H1 (cell line): ENCODE measurements around the gene HIGD1B. TPM values are rescaled to one million over a fixed set of nuclear protein-coding genes. Genes with fewer than 3 reads are reported as not detected.

ENCODE experiments used
- CTCF ChIA-PET: fragments of 300-600 bp; sonication (Branson Sonifier 250); formaldehyde crosslinking; loops from one replicate; lab custom pipeline; 2021; ENCODE audit not compliant: partially characterized antibody; lab: Charles Lee
- POLR2A ChIA-PET: fragments of 300-600 bp; sonication (Branson Sonifier 250); formaldehyde crosslinking; loops from one replicate; lab custom pipeline; 2021; ENCODE audit warnings: inconsistent platforms; ENCODE audit not compliant: partially characterized antibody; lab: Charles Lee
- DNase-seq, 2 experiments: peaks; one replicate each; pipeline versions ENCODE4 v3.0.0 to v3.0.0-alpha.2; 2010 to 2022; ENCODE audit warnings: low spot score in 2 of 2, low read depth in 1 of 2, mixed read lengths in 1 of 2
- FAIRE-seq: peaks from 2 replicates; lab custom pipeline; 2011; peaks lifted over from hg19 to GRCh38; lab: Jason Lieb, UNC
- H2AFZ ChIP-seq: 2 replicates; pipeline ENCODE4 v1.8.1; 2012; ENCODE audit warnings: low read length, inconsistent platforms
- H2AK5ac ChIP-seq: 2 replicates; pipeline ENCODE4 v1.6.1; 2013; ENCODE audit warnings: low read depth, low read length
- H2BK120ac ChIP-seq: replicated peaks from 2 replicates; pipeline ENCODE3; 2013; ENCODE audit warnings: low read depth, low read length, inconsistent platforms
- H2BK12ac ChIP-seq: 2 replicates; pipeline ENCODE4 v1.6.1; 2013; ENCODE audit warnings: low read depth, low read length
- H2BK15ac ChIP-seq: 2 replicates; pipeline ENCODE4 v1.6.1; 2013; ENCODE audit warnings: low read length
- H2BK20ac ChIP-seq: 2 replicates; pipeline ENCODE4 v1.6.1; 2013; ENCODE audit warnings: low read length
- H2BK5ac ChIP-seq: 2 replicates; pipeline ENCODE4 v1.6.1; 2013; ENCODE audit warnings: low read depth, low read length
- H3K14ac ChIP-seq: 2 replicates; pipeline ENCODE4 v1.6.1; 2013; ENCODE audit warnings: inconsistent platforms; ENCODE audit not compliant: insufficient read length
- H3K18ac ChIP-seq: 2 replicates; pipeline ENCODE4 v1.6.1; 2013; ENCODE audit warnings: low read length; ENCODE audit errors: extremely low read depth
- H3K23ac ChIP-seq: 2 replicates; pipeline ENCODE4 v1.6.1; 2013; ENCODE audit warnings: inconsistent platforms; ENCODE audit not compliant: insufficient read length
- H3K23me2 ChIP-seq: 2 replicates; pipeline ENCODE4 v1.6.1; 2013; ENCODE audit warnings: low read depth, low read length
- H3K27ac ChIP-seq: 2 replicates; pipeline ENCODE4 v1.6.1; 2011; ENCODE audit warnings: low read depth, low read length, inconsistent platforms
- H3K27me3 ChIP-seq, 4 experiments: replicated peaks in 1 of 4; 1 replicate in 1 of 4; 2 replicates in 3 of 4; pipeline versions ENCODE4 v1.6.1 to v1.8.1; 2011 to 2013; ENCODE audit warnings: low read length in 3 of 4, mild to moderate bottlenecking in 3 of 4, inconsistent platforms in 2 of 4, mixed read lengths in 2 of 4, moderate library complexity in 1 of 4; ENCODE audit not compliant: control insufficient read depth in 3 of 4, insufficient read depth in 3 of 4; ENCODE audit errors: extremely low read depth in 1 of 4
- H3K36me3 ChIP-seq, 4 experiments: 2 replicates each; pipeline versions ENCODE4 v1.6.1 to v1.8.1; 2011 to 2013; ENCODE audit warnings: mild to moderate bottlenecking in 4 of 4, low read length in 3 of 4, moderate library complexity in 2 of 4, control low read depth in 1 of 4, inconsistent platforms in 1 of 4; ENCODE audit not compliant: insufficient read depth in 4 of 4, control insufficient read depth in 2 of 4
- H3K4ac ChIP-seq: replicated peaks from 2 replicates; pipeline ENCODE3; 2013; ENCODE audit warnings: low read length, low read depth, mixed read lengths, inconsistent platforms; ENCODE audit not compliant: insufficient read length
- H3K4me1 ChIP-seq, 4 experiments: replicated peaks in 1 of 4; 1 replicate in 1 of 4; 2 replicates in 3 of 4; pipeline versions ENCODE4 v1.6.1 to v1.8.1; 2011 to 2013; ENCODE audit warnings: low read length in 3 of 4, inconsistent platforms in 2 of 4, mixed read lengths in 1 of 4; ENCODE audit not compliant: insufficient read depth in 4 of 4, control insufficient read depth in 3 of 4
- H3K4me2 ChIP-seq, 2 experiments: 2 replicates each; pipeline versions ENCODE4 v1.6.1 to v1.8.1; 2011 to 2013; ENCODE audit warnings: low read depth in 2 of 2, low read length in 2 of 2, control low read depth in 1 of 2, inconsistent platforms in 1 of 2, mild to moderate bottlenecking in 1 of 2; ENCODE audit not compliant: insufficient read depth in 1 of 2
- H3K4me3 ChIP-seq, 4 experiments: fragments of 200-600, 300-600 bp in 1 of 4; sonication (generic), shearing (Covaris generic), sonication (Bioruptor Twin) in 1 of 4; 2 replicates each; pipeline versions ENCODE4 v1.5.1 to v1.8.1; 2011 to 2016; ENCODE audit warnings: low read length in 4 of 4, low read depth in 3 of 4, control low read depth in 2 of 4, inconsistent platforms in 2 of 4, mild to moderate bottlenecking in 2 of 4, mixed read lengths in 1 of 4, moderate library complexity in 1 of 4; ENCODE audit not compliant: insufficient read depth in 2 of 4; ENCODE audit errors: extremely low read depth in 1 of 4
- H3K56ac ChIP-seq: replicated peaks from 2 replicates; pipeline ENCODE3; 2013; ENCODE audit warnings: low read depth, mild to moderate bottlenecking, mixed read lengths, low read length, inconsistent platforms; ENCODE audit not compliant: insufficient read length
- H3K79me1 ChIP-seq: 2 replicates; pipeline ENCODE4 v1.6.1; 2013; ENCODE audit warnings: low read depth, low read length, control low read depth
- H3K79me2 ChIP-seq, 2 experiments: 2 replicates each; pipeline versions ENCODE4 v1.6.1 to v1.8.1; 2012 to 2013; ENCODE audit warnings: low read length in 2 of 2, mild to moderate bottlenecking in 2 of 2, inconsistent platforms in 1 of 2; ENCODE audit not compliant: insufficient read depth in 2 of 2, control insufficient read depth in 1 of 2
- H3K9ac ChIP-seq, 4 experiments: replicated peaks in 1 of 4; 1 replicate in 1 of 4; 2 replicates in 3 of 4; pipeline versions ENCODE4 v1.6.1 to v1.8.1; 2011 to 2013; ENCODE audit warnings: low read depth in 3 of 4, low read length in 3 of 4, control low read depth in 2 of 4, mild to moderate bottlenecking in 2 of 4, moderate library complexity in 2 of 4, inconsistent platforms in 1 of 4; ENCODE audit errors: extremely low read depth in 1 of 4
- H3K9me3 ChIP-seq, 2 experiments: 2 replicates each; pipeline versions ENCODE4 v1.6.1 to v1.8.1; 2012 to 2013; ENCODE audit warnings: mild to moderate bottlenecking in 2 of 2, moderate library complexity in 2 of 2, control low read depth in 1 of 2, inconsistent platforms in 1 of 2, low read depth in 1 of 2, low read length in 1 of 2, mixed read lengths in 1 of 2; ENCODE audit not compliant: insufficient read depth in 2 of 2
- H4K20me1 ChIP-seq, 2 experiments: replicated peaks in 1 of 2; 2 replicates each; pipeline versions ENCODE3 to v1.8.1; 2011 to 2013; ENCODE audit warnings: inconsistent platforms in 2 of 2, low read length in 2 of 2, mild to moderate bottlenecking in 1 of 2; ENCODE audit not compliant: insufficient read depth in 2 of 2, control insufficient read depth in 1 of 2
- H4K5ac ChIP-seq: 2 replicates; pipeline ENCODE4 v1.6.1; 2013; ENCODE audit warnings: low read length, low read depth, mixed read lengths, inconsistent platforms; ENCODE audit not compliant: insufficient read length
- H4K8ac ChIP-seq: 2 replicates; pipeline ENCODE4 v1.8.0; 2013; ENCODE audit warnings: mild to moderate bottlenecking, moderate library complexity, low read length, inconsistent platforms; ENCODE audit not compliant: insufficient read depth; ENCODE audit errors: extremely low read depth
- H4K91ac ChIP-seq: replicated peaks from 2 replicates; pipeline ENCODE3; 2013; ENCODE audit warnings: low read length, mixed read lengths, inconsistent platforms; ENCODE audit not compliant: insufficient read length
- CEBPB ChIP-seq: IDR thresholded peaks from 2 replicates; pipeline ENCODE4 v1.6.1; 2012; ENCODE audit warnings: low read depth, low read length
- RNF2 ChIP-seq: fragments of 200-900, 300-1000 bp; sonication (generic); IDR thresholded peaks from 2 replicates; pipeline ENCODE4 v1.7.1; 2016; ENCODE audit warnings: borderline replicate concordance, low read depth, mild to moderate bottlenecking, antibody characterized with exemption, low read length; ENCODE audit not compliant: poor library complexity, severe bottlenecking; ENCODE audit errors: missing control alignments
- WGBS, 2 experiments: shearing (Covaris generic) in 1 of 2; methylation state at CpG; one replicate each; pipeline versions ENCODE4 v1.1.6 to v1.1.7; 2013 to 2015; ENCODE audit warnings: low lambda C conversion rate in 2 of 2, mixed read lengths in 2 of 2, inconsistent platforms in 1 of 2, low coverage in 1 of 2, missing lambda C conversion rate in 1 of 2; ENCODE audit not compliant: insufficient replicate concordance in 2 of 2, insufficient coverage in 1 of 2, insufficient read length in 1 of 2; ENCODE audit errors: extremely low coverage in 1 of 2, missing lambda C conversion rate in 1 of 2; 5-methylcytosine and 5-hydroxymethylcytosine counted together
- polyA plus RNA-seq, 7 experiments: library from polyadenylated mRNA; depleted of rRNA in 3 of 7; stranded (reverse) in 5 of 7; unstranded in 2 of 7; fragments of >200 nt in 5 of 7; fragments of 200-250 nt in 2 of 7; gene quantifications; 1 replicate in 5 of 7; 2 replicates in 1 of 7; 4 replicates in 1 of 7; pipeline versions ENCODE4 v1.2.1 to v1.2.3, GENCODE V29; 2011 to 2013; ENCODE audit warnings: missing spikeins in 2 of 7, mixed read lengths in 2 of 7
- total RNA-seq: library from RNA; stranded (reverse); fragmentation: NEBNext Ultra II Directional; extraction: Animal tissue kit (Norgen Biotek cat#: 25700); gene quantifications from 2 replicates; pipeline ENCODE4 v1.2.1, GENCODE V29; 2021

The HIGD1B gene
- total and polyA plus RNA-seq, 2 of the 8 experiments (the other 6 are each of a cell fraction or from before 2014, with no cell fraction given), result not detected

- Histone ChIP-seq H3K4ac (no peak overlapping the region), H2BK20ac (no peak overlapping the region), H3K23me2 (no peaks in the 10 kb centered on the region), H2AK5ac (no peak overlapping the region), H3K4me2 (no peak overlapping the region), H3K9ac (no peak overlapping the region), H3K14ac (no peak overlapping the region), H4K91ac (no peak overlapping the region), H2BK15ac (no peak overlapping the region), H3K27me3 (no peaks in the 10 kb centered on the region), H2BK5ac (no peak overlapping the region), H3K79me2 (peaks cover 0 to 47% of the 10 kb centered on the region in 2 experiments; a peak in 2 of 4 replicates), H3K56ac (no peak overlapping the region), H3K36me3 (peaks cover 14 to 51% (median 32%) of the 10 kb centered on the region in 4 experiments), H3K27ac (no peak overlapping the region), H3K23ac (no peak overlapping the region), H4K5ac (no peak overlapping the region), H4K20me1 (peaks cover 3 to 9% of the 10 kb centered on the region in 2 experiments), H3K4me1 (no peaks in the 10 kb centered on the region), H3K79me1 (peaks cover 2% of the 10 kb centered on the region; the same call in 1 of the 2 replicates), H4K8ac (no peak overlapping the region), H2BK12ac (no peak overlapping the region), H3K9me3 (no peaks in the 10 kb centered on the region), H2AFZ (no peak overlapping the region), H2BK120ac (no peak overlapping the region), H3K18ac (no peak overlapping the region), H3K4me3 (no peak overlapping the region)
- ChIA-PET CTCF (interaction anchor here (1.0 to 1.4 kb wide), 2 partner anchors 8 to 131 kb away, joined by 3 to 4 read pairs; no protein-coding TSS in a partner anchor), POLR2A (interaction anchor here (0.9 to 1.0 kb wide), 2 partner anchors 7 to 10 kb away, joined by 3 read pairs; no protein-coding TSS in a partner anchor)
- WGBS, 2 experiments, result 90% methylated on average over 7 of the region's 7 CpGs; no CpG with 5 or more reads in 1 of the 2 experiments
- TF ChIP-seq CEBPB, result 0 out of 2 replicates have a peak, but pooled peaks have one; percentile 17
- no peak for TF ChIP-seq RNF2
- no peak for FAIRE-seq
- DNase-seq, result no peak
Measured at GRCh38 chr17:44889003-44889402, 41.3 kb downstream of the HIGD1B start.
